H1 (cell line): ENCODE data around the gene ELP6.

Experiments used
- RFX5 ChIP-seq: IDR thresholded peaks from 2 replicates; pipeline ENCODE4 v1.6.1; 2011; ENCODE audit warnings: low read depth, low read length, improper control_type of control experiment, borderline replicate concordance
- TBP ChIP-seq: IDR thresholded peaks from 2 replicates; pipeline ENCODE4 v1.6.1; 2011; ENCODE audit warnings: low read depth, low read length, improper control_type of control experiment
- TF ChIP-seq, protein P1 (sequence below), 3 experiments: IDR thresholded peaks; 1 replicate in 2 of 3; 2 replicates in 1 of 3; pipeline versions ENCODE4 v1.5.1 to v1.6.1; 2011; ENCODE audit warnings: low read length in 3 of 3, mild to moderate bottlenecking in 3 of 3, inconsistent platforms in 2 of 3, low read depth in 1 of 3, moderate library complexity in 1 of 3; ENCODE audit not compliant: insufficient read depth in 1 of 3; ENCODE audit errors: control extremely low read depth in 1 of 3

GRCh38 chr3:47515864-47516319 lies 2.4 kb upstream of the ELP6 start:
- TF ChIP-seq, protein P1, sequence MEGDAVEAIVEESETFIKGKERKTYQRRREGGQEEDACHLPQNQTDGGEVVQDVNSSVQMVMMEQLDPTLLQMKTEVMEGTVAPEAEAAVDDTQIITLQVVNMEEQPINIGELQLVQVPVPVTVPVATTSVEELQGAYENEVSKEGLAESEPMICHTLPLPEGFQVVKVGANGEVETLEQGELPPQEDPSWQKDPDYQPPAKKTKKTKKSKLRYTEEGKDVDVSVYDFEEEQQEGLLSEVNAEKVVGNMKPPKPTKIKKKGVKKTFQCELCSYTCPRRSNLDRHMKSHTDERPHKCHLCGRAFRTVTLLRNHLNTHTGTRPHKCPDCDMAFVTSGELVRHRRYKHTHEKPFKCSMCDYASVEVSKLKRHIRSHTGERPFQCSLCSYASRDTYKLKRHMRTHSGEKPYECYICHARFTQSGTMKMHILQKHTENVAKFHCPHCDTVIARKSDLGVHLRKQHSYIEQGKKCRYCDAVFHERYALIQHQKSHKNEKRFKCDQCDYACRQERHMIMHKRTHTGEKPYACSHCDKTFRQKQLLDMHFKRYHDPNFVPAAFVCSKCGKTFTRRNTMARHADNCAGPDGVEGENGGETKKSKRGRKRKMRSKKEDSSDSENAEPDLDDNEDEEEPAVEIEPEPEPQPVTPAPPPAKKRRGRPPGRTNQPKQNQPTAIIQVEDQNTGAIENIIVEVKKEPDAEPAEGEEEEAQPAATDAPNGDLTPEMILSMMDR (IDR thresholded peaks at IDR 0.05; ENCODE audit: control extremely low read depth in 1 of 3, insufficient read depth in 1 of 3, low read depth in 1 of 3, low read length in 3 of 3) = no peak
- TF ChIP-seq RFX5 = no peak
- TF ChIP-seq TBP = no peak
